ENCODE measurements around the gene OLFML2A.

The OLFML2A gene

GRCh38 chr9:124855944-124856765 is 79.2 kb downstream of the OLFML2A start:
- H3K4me3 ChIP-seq (ENCODE audit: low read length) = no peak overlapping the region
- H3K9me3 ChIP-seq (ENCODE audit: control insufficient read depth, low read length) = no peaks in the 10 kb centered on the region
- no peak overlapping the region for H3K9ac ChIP-seq (ENCODE audit: low read length)
- H3K27me3 ChIP-seq (ENCODE audit: control insufficient read depth, insufficient read depth, low read length) = peaks cover 9% of the 10 kb centered on the region
- H3K36me3 ChIP-seq (ENCODE audit: control insufficient read depth, insufficient read depth, low read length) = peaks cover 21% of the 10 kb centered on the region
- H3K4me1 ChIP-seq (ENCODE audit: control insufficient read depth, insufficient read depth, low read length) = peaks cover 24% of the 10 kb centered on the region

DNA sequence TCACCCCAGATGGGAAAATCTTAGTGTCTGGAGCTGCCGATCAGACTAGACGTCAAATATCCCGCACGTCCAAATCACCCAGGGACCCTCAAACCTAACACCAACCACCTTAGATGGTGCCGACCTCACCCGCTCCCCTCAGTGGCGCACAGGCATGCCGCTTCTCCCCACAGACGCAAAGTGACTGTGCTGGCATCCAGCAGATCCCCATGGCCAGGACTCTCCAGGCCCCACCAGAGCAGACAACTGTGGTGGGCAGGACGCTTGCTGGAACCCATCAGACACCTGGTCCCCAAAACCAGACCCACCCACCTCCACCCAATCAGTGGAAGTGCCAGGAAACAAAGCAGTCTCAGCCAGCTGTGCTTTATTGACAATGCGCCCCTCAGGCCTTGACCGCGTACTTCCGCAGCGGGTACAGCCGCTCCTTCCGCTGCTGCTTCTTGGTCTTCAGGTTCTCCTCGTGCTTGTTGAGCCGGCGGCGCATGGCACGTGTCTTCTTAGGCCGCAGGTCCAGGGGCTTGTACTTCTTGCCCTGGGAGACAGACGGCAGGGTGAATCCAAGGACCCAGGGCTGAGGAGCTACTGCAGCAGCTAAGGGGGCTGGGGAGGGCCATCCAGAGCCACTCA is 80.7 kb downstream of the OLFML2A start:
- Histone ChIP-seq H3K4me3 (ENCODE audit: low read length) (no peak overlapping the region), H3K9me3 (ENCODE audit: control insufficient read depth, low read length) (no peaks in the 10 kb centered on the region), H3K36me3 (ENCODE audit: control insufficient read depth, insufficient read depth, low read length) (peaks cover 21% of the 10 kb centered on the region), H3K27me3 (ENCODE audit: control insufficient read depth, insufficient read depth, low read length) (peaks cover 5% of the 10 kb centered on the region), H3K4me1 (ENCODE audit: control insufficient read depth, insufficient read depth, low read length) (peaks cover 21% of the 10 kb centered on the region), H3K9ac (ENCODE audit: low read length) (no peak overlapping the region)

DNA sequence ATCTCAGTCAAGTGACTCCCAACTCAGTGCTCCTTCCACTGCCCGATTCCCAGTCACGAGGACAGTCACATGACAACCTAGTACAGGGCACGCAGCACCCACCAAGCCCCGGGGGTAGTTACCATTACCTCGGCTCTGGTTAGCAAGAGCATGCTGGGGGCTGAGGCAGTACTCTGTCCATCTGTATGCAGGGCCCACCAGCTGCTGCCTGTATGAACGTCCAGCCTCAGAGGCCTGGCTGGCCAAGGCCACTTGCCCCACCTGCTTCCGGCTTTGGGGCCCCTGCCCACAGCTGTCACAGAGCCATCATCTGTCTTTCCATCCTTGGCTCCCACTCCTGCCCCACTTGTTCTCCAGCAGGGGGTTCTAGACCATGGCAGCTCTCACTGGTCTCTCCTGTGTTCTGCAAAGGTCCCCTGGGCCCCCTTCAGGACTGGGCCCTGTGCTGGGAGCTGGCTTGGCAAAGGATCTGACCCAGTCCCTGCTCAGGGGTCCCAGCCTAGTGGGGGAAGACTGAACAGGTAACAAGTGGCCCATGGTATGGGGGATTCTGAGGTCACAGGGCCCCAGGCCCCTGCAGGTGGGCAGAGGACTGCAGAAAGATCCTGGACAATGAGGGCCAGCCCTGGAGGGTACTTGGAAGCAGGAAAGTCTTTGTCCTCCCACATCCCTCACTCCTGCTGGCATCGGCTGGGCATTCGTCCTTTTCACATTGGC is 81.6 kb downstream of the OLFML2A start:
- H3K9me3 ChIP-seq (ENCODE audit: control insufficient read depth, low read length) = no peaks in the 10 kb centered on the region
- H3K36me3 ChIP-seq (ENCODE audit: control insufficient read depth, insufficient read depth, low read length) = peaks cover 21% of the 10 kb centered on the region
- peaks cover 2% of the 10 kb centered on the region for H3K27me3 ChIP-seq (ENCODE audit: control insufficient read depth, insufficient read depth, low read length)
- H3K9ac ChIP-seq (ENCODE audit: low read length) = no peak overlapping the region
- H3K4me1 ChIP-seq (ENCODE audit: control insufficient read depth, insufficient read depth, low read length) = peaks cover 13% of the 10 kb centered on the region
- H3K4me3 ChIP-seq (ENCODE audit: low read length) = no peak overlapping the region

GRCh38 chr9:124859803-124860581 is 83.1 kb downstream of the OLFML2A start:
- Histone ChIP-seq H3K4me3 (ENCODE audit: low read length) (peak overlapping the region; percentile 82), H3K27me3 (ENCODE audit: control insufficient read depth, insufficient read depth, low read length) (no peaks in the 10 kb centered on the region), H3K4me1 (ENCODE audit: control insufficient read depth, insufficient read depth, low read length) (peaks cover 22% of the 10 kb centered on the region), H3K9ac (ENCODE audit: low read length) (peak overlapping the region; percentile 75), H3K9me3 (ENCODE audit: control insufficient read depth, low read length) (no peaks in the 10 kb centered on the region), H3K36me3 (ENCODE audit: control insufficient read depth, insufficient read depth, low read length) (peaks cover 21% of the 10 kb centered on the region)

GRCh38 chr9:124860582-124861341 is 83.8 kb downstream of the OLFML2A start:
- H3K36me3 ChIP-seq (ENCODE audit: control insufficient read depth, insufficient read depth, low read length) = peaks cover 21% of the 10 kb centered on the region
- no peaks in the 10 kb centered on the region for H3K27me3 ChIP-seq (ENCODE audit: control insufficient read depth, insufficient read depth, low read length)
- no peaks in the 10 kb centered on the region for H3K9me3 ChIP-seq (ENCODE audit: control insufficient read depth, low read length)
- H3K9ac ChIP-seq (ENCODE audit: low read length) = peak overlapping the region; percentile 75
- peaks cover 22% of the 10 kb centered on the region for H3K4me1 ChIP-seq (ENCODE audit: control insufficient read depth, insufficient read depth, low read length)
- H3K4me3 ChIP-seq (ENCODE audit: low read length) = peak overlapping the region; percentile 82

- Histone ChIP-seq H3K36me3 (ENCODE audit: control insufficient read depth, insufficient read depth, low read length) (peaks cover 21% of the 10 kb centered on the region), H3K4me1 (ENCODE audit: control insufficient read depth, insufficient read depth, low read length) (peaks cover 22% of the 10 kb centered on the region), H3K27me3 (ENCODE audit: control insufficient read depth, insufficient read depth, low read length) (no peaks in the 10 kb centered on the region), H3K9me3 (ENCODE audit: control insufficient read depth, low read length) (no peaks in the 10 kb centered on the region), H3K4me3 (ENCODE audit: low read length) (peak within 1 kb of the TSS; percentile 82), H3K9ac (ENCODE audit: low read length) (peak within 1 kb of the TSS; percentile 75)
Observed at GRCh38 chr9:124861342-124862229, 84.7 kb downstream of the OLFML2A start, which contains the start of the genes ARPC5L and RPL35. TSS of gene ARPC5L (plus strand) at chr9:124862130. CDS start at chr9:124869291, 7,161 bp downstream. TSS of gene RPL35 (minus strand) at chr9:124861957. CDS start at chr9:124861912, 45 bp downstream.

DNA sequence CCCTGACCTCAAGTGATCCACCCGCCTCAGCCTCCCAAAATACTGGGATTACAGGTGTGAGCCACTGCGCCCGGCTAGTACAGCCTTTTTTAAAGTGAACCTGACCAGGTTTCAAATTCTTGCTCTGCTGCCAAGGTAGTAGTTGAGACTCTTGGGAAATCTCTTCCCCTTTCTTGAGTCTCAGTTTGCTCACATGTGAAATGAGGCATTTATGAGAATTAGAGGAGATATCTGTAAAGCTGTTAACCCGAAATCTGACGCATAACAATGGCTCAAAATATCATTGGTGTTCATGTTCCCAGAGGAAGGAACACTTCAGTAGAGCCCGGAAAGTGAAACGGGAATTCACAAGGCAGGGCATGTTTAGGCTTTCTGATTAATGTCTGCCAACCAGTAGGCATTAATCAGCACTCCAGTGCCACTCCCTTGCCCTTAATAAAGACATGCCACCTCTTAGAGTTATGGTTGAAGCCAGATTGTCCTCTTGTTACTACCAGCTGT is 86.5 kb downstream of the OLFML2A start:
- Histone ChIP-seq H3K9ac (ENCODE audit: low read length) (peak overlapping the region; percentile 46), H3K4me1 (ENCODE audit: control insufficient read depth, insufficient read depth, low read length) (peaks cover 31% of the 10 kb centered on the region), H3K4me3 (ENCODE audit: low read length) (no peak overlapping the region), H3K27me3 (ENCODE audit: control insufficient read depth, insufficient read depth, low read length) (no peaks in the 10 kb centered on the region), H3K9me3 (ENCODE audit: control insufficient read depth, low read length) (no peaks in the 10 kb centered on the region), H3K36me3 (ENCODE audit: control insufficient read depth, insufficient read depth, low read length) (peaks cover 15% of the 10 kb centered on the region)

All from mucosa of stomach (tissue), 1 donor.